GM12878 (cell line): Measurements from ENCODE around the gene CTRB1. TPM values are rescaled to one million over a fixed set of nuclear protein-coding genes. Genes with fewer than 3 reads are reported as not detected.

Source experiments
- ASH2L ChIP-seq: fragments of 300-600, 200-600 bp; sonication (generic); IDR thresholded peaks from 2 replicates; pipeline ENCODE4 v1.6.1; 2017; ENCODE audit warnings: low read depth, mild to moderate bottlenecking, borderline replicate concordance
- BACH1 ChIP-seq: fragments of 450-650 bp; IDR thresholded peaks from 2 replicates; pipeline ENCODE4 v1.6.1; 2017; ENCODE audit warnings: mild to moderate bottlenecking, borderline replicate concordance
- BMI1 ChIP-seq: fragments of 450-650 bp; IDR thresholded peaks from 2 replicates; pipeline ENCODE4 v1.6.1; 2016; ENCODE audit warnings: mild to moderate bottlenecking, moderate library complexity, borderline replicate concordance
- CBX5 ChIP-seq: sonication (generic); IDR thresholded peaks from 2 replicates; pipeline ENCODE4 v1.6.1; 2016; ENCODE audit warnings: low read depth, moderate library complexity, mild to moderate bottlenecking, inconsistent platforms
- DPF2 ChIP-seq: fragments of 450-650 bp; IDR thresholded peaks from 2 replicates; pipeline ENCODE4 v1.6.1; 2017; ENCODE audit warnings: mild to moderate bottlenecking
- FOXM1 ChIP-seq: IDR thresholded peaks from 2 replicates; pipeline ENCODE4 v1.6.1; 2012; ENCODE audit warnings: low read depth, mild to moderate bottlenecking, inconsistent platforms, low read length, moderate library complexity
- JUND ChIP-seq: IDR thresholded peaks from 2 replicates; pipeline ENCODE4 v1.6.1; 2012; ENCODE audit warnings: low read depth, mild to moderate bottlenecking, low read length, improper control_type of control experiment, moderate library complexity
- NR2C1 ChIP-seq: fragments of 450-650 bp; IDR thresholded peaks from 2 replicates; pipeline ENCODE4 v1.6.1; 2017; ENCODE audit warnings: antibody characterized with exemption, mild to moderate bottlenecking, moderate library complexity
- NR2C2 ChIP-seq: IDR thresholded peaks from 2 replicates; pipeline ENCODE4 v1.6.1; 2011; ENCODE audit warnings: borderline replicate concordance, low read depth; ENCODE audit not compliant: control insufficient read depth, insufficient read length
- POLR2AphosphoS5 ChIP-seq: IDR thresholded peaks from 2 replicates; pipeline ENCODE4 v1.6.1; 2011; ENCODE audit warnings: mild to moderate bottlenecking, low read length, inconsistent platforms
- RAD21 ChIP-seq: IDR thresholded peaks from 2 replicates; pipeline ENCODE4 v1.6.1; 2011; ENCODE audit warnings: mild to moderate bottlenecking, low read depth, low read length, moderate library complexity; ENCODE audit not compliant: insufficient read depth
- SMARCA5 ChIP-seq: fragments of 450-650 bp; IDR thresholded peaks from 2 replicates; pipeline ENCODE4 v1.6.1; 2017; ENCODE audit warnings: mild to moderate bottlenecking
- TCF7 ChIP-seq: IDR thresholded peaks from 2 replicates; pipeline ENCODE4 v1.6.1; 2014; ENCODE audit warnings: antibody characterized with exemption, borderline replicate concordance
- polyA plus RNA-seq, 11 experiments: library from polyadenylated mRNA; depleted of rRNA in 4 of 11; unstranded in 6 of 11; stranded (reverse) in 5 of 11; fragments of >200 nt; fragmentation: Nextera tagmentation in 4 of 11; fragmentation: Illumina TruSeq in 1 of 11; extraction: Ambion mirVana in 4 of 11; extraction: Trizol in 1 of 11; gene quantifications; 1 replicate in 1 of 11; 2 replicates in 10 of 11; pipeline versions ENCODE4 v1.2.1 to v1.2.3, GENCODE V29; 2011 to 2016; ENCODE audit warnings: inconsistent platforms in 2 of 11, missing spikeins in 2 of 11, low read depth in 1 of 11
- total RNA-seq, 4 experiments: library from RNA; depleted of rRNA in 3 of 4; stranded (reverse); fragments of >200 nt in 3 of 4; fragmentation: Illumina TruSeq in 1 of 4; extraction: Trizol in 1 of 4; gene quantifications; 2 replicates each; pipeline versions ENCODE4 v1.2.1 to v1.2.3, GENCODE V29; 2013 to 2021
- TF ChIP-seq, protein P1 (sequence below): IDR thresholded peaks from 2 replicates; pipeline ENCODE4 v1.6.1; 2012; ENCODE audit warnings: improper control_type of control experiment, low read depth, low read length; ENCODE audit not compliant: insufficient replicate concordance
- TF ChIP-seq, protein P2 (sequence below): IDR thresholded peaks from 2 replicates; pipeline ENCODE4 v1.6.1; 2012; ENCODE audit warnings: mild to moderate bottlenecking, low read depth, low read length
- TF ChIP-seq, protein P3 (sequence below): fragments of 450-650 bp; IDR thresholded peaks from 2 replicates; pipeline ENCODE4 v1.6.1; 2016; ENCODE audit warnings: mild to moderate bottlenecking, moderate library complexity, borderline replicate concordance

Gene CTRB1
- total and polyA plus RNA-seq, 10 of the 15 experiments (the other 5 are each of a cell fraction or from before 2014, with no cell fraction given): 0.28 to 4.4 TPM; not detected in 8

DNA sequence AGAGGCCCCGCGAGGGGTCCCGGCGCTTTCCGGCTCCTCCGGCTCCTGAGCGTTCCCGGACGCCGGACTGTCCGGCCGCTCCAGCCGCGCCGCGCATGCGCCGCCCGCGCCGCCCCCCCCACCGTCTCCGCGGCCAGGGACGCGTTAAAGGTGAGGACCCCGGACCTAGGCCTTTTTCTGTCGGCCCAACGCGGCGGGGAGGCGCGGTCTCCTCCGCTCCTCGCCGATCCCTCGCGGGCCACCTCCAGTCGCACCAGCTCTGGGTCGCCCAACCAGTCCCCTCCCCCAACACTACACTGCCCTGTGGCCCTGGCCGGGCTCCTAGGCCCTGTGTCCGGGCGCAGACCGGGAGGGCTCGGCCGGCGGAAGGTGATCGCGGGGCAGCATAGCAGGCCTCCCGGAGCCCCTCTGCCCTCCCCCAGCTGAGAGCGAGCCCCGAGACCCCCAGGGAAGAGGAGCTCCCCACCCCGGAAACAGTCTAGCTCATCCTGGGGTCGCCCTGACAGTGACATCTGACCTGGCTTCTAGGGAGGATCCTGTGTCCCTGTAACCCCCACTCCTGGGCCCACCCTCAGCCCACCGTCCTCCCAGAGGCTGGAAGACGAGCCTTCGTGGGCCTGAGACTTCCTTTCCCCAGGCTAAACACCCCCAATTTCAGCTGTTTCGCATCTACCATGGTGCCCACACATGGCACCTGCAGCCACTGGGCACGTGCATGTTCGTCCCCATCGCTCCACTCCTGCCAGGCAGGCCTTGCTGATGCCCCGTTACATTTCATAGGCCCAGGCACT, 47.3 kb downstream of the CTRB1 start (continued):
- TF ChIP-seq, protein P1, sequence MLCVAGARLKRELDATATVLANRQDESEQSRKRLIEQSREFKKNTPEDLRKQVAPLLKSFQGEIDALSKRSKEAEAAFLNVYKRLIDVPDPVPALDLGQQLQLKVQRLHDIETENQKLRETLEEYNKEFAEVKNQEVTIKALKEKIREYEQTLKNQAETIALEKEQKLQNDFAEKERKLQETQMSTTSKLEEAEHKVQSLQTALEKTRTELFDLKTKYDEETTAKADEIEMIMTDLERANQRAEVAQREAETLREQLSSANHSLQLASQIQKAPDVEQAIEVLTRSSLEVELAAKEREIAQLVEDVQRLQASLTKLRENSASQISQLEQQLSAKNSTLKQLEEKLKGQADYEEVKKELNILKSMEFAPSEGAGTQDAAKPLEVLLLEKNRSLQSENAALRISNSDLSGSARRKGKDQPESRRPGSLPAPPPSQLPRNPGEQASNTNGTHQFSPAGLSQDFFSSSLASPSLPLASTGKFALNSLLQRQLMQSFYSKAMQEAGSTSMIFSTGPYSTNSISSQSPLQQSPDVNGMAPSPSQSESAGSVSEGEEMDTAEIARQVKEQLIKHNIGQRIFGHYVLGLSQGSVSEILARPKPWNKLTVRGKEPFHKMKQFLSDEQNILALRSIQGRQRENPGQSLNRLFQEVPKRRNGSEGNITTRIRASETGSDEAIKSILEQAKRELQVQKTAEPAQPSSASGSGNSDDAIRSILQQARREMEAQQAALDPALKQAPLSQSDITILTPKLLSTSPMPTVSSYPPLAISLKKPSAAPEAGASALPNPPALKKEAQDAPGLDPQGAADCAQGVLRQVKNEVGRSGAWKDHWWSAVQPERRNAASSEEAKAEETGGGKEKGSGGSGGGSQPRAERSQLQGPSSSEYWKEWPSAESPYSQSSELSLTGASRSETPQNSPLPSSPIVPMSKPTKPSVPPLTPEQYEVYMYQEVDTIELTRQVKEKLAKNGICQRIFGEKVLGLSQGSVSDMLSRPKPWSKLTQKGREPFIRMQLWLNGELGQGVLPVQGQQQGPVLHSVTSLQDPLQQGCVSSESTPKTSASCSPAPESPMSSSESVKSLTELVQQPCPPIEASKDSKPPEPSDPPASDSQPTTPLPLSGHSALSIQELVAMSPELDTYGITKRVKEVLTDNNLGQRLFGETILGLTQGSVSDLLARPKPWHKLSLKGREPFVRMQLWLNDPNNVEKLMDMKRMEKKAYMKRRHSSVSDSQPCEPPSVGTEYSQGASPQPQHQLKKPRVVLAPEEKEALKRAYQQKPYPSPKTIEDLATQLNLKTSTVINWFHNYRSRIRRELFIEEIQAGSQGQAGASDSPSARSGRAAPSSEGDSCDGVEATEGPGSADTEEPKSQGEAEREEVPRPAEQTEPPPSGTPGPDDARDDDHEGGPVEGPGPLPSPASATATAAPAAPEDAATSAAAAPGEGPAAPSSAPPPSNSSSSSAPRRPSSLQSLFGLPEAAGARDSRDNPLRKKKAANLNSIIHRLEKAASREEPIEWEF: no peak
- no peak for TF ChIP-seq FOXM1
- TF ChIP-seq POLR2AphosphoS5: no peak
- no peak for TF ChIP-seq RAD21
- TF ChIP-seq DPF2: peak; percentile 36; the same call in 1 of the 2 replicates
- TF ChIP-seq SMARCA5: 0 out of 2 replicates have a peak, but pooled peaks have one; percentile 14
- TF ChIP-seq BACH1: peak; percentile 61; the same call in 1 of the 2 replicates
- TF ChIP-seq TCF7: no peak
- 0 out of 2 replicates have a peak, but pooled peaks have one; percentile 15 for TF ChIP-seq NR2C1
- TF ChIP-seq, protein P2, sequence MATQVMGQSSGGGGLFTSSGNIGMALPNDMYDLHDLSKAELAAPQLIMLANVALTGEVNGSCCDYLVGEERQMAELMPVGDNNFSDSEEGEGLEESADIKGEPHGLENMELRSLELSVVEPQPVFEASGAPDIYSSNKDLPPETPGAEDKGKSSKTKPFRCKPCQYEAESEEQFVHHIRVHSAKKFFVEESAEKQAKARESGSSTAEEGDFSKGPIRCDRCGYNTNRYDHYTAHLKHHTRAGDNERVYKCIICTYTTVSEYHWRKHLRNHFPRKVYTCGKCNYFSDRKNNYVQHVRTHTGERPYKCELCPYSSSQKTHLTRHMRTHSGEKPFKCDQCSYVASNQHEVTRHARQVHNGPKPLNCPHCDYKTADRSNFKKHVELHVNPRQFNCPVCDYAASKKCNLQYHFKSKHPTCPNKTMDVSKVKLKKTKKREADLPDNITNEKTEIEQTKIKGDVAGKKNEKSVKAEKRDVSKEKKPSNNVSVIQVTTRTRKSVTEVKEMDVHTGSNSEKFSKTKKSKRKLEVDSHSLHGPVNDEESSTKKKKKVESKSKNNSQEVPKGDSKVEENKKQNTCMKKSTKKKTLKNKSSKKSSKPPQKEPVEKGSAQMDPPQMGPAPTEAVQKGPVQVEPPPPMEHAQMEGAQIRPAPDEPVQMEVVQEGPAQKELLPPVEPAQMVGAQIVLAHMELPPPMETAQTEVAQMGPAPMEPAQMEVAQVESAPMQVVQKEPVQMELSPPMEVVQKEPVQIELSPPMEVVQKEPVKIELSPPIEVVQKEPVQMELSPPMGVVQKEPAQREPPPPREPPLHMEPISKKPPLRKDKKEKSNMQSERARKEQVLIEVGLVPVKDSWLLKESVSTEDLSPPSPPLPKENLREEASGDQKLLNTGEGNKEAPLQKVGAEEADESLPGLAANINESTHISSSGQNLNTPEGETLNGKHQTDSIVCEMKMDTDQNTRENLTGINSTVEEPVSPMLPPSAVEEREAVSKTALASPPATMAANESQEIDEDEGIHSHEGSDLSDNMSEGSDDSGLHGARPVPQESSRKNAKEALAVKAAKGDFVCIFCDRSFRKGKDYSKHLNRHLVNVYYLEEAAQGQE: no peak
- TF ChIP-seq, protein P3, sequence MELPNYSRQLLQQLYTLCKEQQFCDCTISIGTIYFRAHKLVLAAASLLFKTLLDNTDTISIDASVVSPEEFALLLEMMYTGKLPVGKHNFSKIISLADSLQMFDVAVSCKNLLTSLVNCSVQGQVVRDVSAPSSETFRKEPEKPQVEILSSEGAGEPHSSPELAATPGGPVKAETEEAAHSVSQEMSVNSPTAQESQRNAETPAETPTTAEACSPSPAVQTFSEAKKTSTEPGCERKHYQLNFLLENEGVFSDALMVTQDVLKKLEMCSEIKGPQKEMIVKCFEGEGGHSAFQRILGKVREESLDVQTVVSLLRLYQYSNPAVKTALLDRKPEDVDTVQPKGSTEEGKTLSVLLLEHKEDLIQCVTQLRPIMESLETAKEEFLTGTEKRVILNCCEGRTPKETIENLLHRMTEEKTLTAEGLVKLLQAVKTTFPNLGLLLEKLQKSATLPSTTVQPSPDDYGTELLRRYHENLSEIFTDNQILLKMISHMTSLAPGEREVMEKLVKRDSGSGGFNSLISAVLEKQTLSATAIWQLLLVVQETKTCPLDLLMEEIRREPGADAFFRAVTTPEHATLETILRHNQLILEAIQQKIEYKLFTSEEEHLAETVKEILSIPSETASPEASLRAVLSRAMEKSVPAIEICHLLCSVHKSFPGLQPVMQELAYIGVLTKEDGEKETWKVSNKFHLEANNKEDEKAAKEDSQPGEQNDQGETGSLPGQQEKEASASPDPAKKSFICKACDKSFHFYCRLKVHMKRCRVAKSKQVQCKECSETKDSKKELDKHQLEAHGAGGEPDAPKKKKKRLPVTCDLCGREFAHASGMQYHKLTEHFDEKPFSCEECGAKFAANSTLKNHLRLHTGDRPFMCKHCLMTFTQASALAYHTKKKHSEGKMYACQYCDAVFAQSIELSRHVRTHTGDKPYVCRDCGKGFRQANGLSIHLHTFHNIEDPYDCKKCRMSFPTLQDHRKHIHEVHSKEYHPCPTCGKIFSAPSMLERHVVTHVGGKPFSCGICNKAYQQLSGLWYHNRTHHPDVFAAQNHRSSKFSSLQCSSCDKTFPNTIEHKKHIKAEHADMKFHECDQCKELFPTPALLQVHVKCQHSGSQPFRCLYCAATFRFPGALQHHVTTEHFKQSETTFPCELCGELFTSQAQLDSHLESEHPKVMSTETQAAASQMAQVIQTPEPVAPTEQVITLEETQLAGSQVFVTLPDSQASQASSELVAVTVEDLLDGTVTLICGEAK: no peak
- TF ChIP-seq BMI1: no peak
- TF ChIP-seq NR2C2: no peak
- TF ChIP-seq CBX5: no peak
- TF ChIP-seq JUND: no peak
- no peak for TF ChIP-seq ASH2L
